ENCODE measurements around the gene DMAP1. TPM values are rescaled to one million over a fixed set of nuclear protein-coding genes. Genes with fewer than 3 reads are reported as not detected.

Gene DMAP1
- total RNA-seq, 4 donors from 2014 or later: 44.2 to 102 (median 52.6) TPM

GRCh38 chr1:44223187-44223610, 9.9 kb downstream of the DMAP1 start:
- no peak for DNase-seq (ENCODE audit: low spot score in 2 of 2)
- H3K4me3 ChIP-seq: no peak overlapping the region
- WGBS: 88% methylated on average over 11 of the region's 11 CpGs
- no peaks in the 10 kb centered on the region for H3K27me3 ChIP-seq
- peaks cover 47% of the 10 kb centered on the region for H3K36me3 ChIP-seq
- TF ChIP-seq, protein P1, sequence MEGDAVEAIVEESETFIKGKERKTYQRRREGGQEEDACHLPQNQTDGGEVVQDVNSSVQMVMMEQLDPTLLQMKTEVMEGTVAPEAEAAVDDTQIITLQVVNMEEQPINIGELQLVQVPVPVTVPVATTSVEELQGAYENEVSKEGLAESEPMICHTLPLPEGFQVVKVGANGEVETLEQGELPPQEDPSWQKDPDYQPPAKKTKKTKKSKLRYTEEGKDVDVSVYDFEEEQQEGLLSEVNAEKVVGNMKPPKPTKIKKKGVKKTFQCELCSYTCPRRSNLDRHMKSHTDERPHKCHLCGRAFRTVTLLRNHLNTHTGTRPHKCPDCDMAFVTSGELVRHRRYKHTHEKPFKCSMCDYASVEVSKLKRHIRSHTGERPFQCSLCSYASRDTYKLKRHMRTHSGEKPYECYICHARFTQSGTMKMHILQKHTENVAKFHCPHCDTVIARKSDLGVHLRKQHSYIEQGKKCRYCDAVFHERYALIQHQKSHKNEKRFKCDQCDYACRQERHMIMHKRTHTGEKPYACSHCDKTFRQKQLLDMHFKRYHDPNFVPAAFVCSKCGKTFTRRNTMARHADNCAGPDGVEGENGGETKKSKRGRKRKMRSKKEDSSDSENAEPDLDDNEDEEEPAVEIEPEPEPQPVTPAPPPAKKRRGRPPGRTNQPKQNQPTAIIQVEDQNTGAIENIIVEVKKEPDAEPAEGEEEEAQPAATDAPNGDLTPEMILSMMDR (IDR thresholded peaks at IDR 0.05): no peak
- TF ChIP-seq POLR2A (IDR thresholded peaks at IDR 0.05) (no peak), POLR2AphosphoS5 (IDR thresholded peaks at IDR 0.05) (no peak), EP300 (IDR thresholded peaks at IDR 0.05) (no peak)
- peaks cover 6% of the 10 kb centered on the region for H3K4me1 ChIP-seq
- H3K27ac ChIP-seq: no peak overlapping the region
- H3K9me3 ChIP-seq: no peaks in the 10 kb centered on the region

DNA sequence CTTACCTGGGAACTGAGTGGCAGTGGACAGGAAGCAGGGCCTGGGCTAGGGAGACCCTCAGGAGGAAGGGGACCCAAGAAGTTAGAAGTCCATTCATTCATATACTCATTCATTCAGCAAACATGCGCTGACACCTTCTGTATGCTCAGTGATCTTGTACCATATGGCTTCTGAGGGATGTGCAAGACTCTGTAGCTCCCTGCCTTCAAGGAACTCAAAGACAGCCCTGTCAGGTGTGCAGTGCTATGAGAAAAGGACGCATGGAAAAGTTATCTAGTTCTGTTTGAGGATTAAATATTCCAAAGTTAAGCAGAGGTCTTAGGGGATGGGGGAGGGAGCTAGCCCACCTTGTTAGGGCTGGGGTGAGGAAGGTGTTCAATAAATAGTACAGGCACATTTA, 12.5 kb downstream of the DMAP1 start:
- no peak for DNase-seq (ENCODE audit: low spot score in 2 of 2)
- no peak for TF ChIP-seq POLR2AphosphoS5 (IDR thresholded peaks at IDR 0.05)
- no peak for TF ChIP-seq EP300 (IDR thresholded peaks at IDR 0.05)
- TF ChIP-seq, protein P1 (IDR thresholded peaks at IDR 0.05): no peak
- no peak for TF ChIP-seq POLR2A (IDR thresholded peaks at IDR 0.05)
- Histone ChIP-seq H3K4me3 (no peak overlapping the region), H3K36me3 (peaks cover 30% of the 10 kb centered on the region), H3K27ac (no peak overlapping the region), H3K9me3 (no peaks in the 10 kb centered on the region), H3K4me1 (peaks cover 6% of the 10 kb centered on the region), H3K27me3 (no peaks in the 10 kb centered on the region)
- WGBS: 100% methylated on average over 2 of the region's 2 CpGs

DNA sequence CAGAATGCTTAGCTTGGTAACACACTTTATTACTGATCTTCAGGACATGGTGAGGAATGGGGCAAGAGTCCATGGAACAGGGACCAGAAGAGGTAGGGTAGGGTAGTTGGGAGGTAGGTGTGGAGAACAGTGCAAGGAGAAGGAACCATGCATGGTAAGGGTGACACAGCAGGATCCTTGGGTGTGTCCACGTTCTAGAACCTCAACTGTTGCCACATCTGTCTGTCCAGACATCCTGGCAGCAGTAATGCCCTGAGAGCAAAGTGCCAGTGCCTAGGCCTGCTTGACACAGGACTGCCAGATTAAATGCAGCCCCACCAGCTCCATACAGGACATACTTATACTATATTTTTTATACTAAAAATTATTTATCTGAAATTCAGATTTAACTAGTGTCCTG, 13.9 kb downstream of the DMAP1 start:
- H3K4me1 ChIP-seq: peaks cover 6% of the 10 kb centered on the region
- no peak overlapping the region for H3K27ac ChIP-seq
- no peak overlapping the region for H3K4me3 ChIP-seq
- TF ChIP-seq, protein P1 (IDR thresholded peaks at IDR 0.05): no peak
- no peak for TF ChIP-seq POLR2A (IDR thresholded peaks at IDR 0.05)
- TF ChIP-seq EP300 (IDR thresholded peaks at IDR 0.05): no peak
- no peak for TF ChIP-seq POLR2AphosphoS5 (IDR thresholded peaks at IDR 0.05)
- H3K9me3 ChIP-seq: no peaks in the 10 kb centered on the region
- no peaks in the 10 kb centered on the region for H3K27me3 ChIP-seq
- DNase-seq (ENCODE audit: low spot score in 2 of 2): no peak
- peaks cover 23% of the 10 kb centered on the region for H3K36me3 ChIP-seq
- WGBS: 15% methylated on average over 1 of the region's 1 CpG

GRCh38 chr1:44228218-44228617, 14.9 kb downstream of the DMAP1 start:
- DNase-seq (ENCODE audit: low spot score in 2 of 2): no peak
- Histone ChIP-seq H3K36me3 (peaks cover 20% of the 10 kb centered on the region), H3K9me3 (no peaks in the 10 kb centered on the region), H3K27ac (no peak overlapping the region), H3K4me1 (peaks cover 6% of the 10 kb centered on the region), H3K4me3 (no peak overlapping the region), H3K27me3 (no peaks in the 10 kb centered on the region)
- TF ChIP-seq POLR2AphosphoS5 (IDR thresholded peaks at IDR 0.05) (no peak), EP300 (IDR thresholded peaks at IDR 0.05) (no peak), POLR2A (IDR thresholded peaks at IDR 0.05) (no peak)
- TF ChIP-seq, protein P1 (IDR thresholded peaks at IDR 0.05): no peak
- 92% methylated on average over 13 of the region's 13 CpGs for WGBS

DNA sequence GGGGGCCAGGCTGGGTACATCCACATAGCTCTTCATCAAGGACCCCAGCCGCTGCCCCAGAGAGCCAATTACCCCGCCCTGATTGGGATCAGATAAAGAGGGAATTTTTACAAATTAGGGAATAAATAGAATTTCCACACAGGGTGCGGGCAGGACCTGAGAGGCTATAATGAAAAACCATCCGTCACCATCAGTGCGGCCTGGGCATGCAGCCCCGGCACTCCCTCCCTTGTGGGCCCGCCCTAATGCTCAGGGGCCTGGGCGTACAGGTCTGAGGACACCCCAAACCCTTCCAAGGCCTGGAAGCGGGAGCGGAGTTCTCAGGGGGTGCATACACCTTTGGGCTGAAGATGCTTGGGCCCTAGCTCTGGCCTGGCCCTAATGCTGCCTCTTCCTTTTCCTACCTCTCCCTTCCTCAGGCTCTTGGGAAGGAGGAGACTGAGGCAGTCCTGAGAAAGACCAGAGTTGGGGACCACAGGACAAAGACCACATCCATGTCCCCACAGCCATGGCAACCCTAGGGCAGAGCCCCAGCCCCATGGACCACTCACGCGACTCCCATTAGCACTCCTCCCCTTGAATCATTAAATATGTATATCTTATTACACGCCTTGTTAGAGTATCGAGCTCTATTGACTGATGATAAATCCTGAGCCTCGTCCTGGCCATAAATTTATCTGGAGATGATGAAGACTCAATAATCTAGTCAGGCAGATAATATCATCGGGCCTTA, 16.3 kb downstream of the DMAP1 start:
- Histone ChIP-seq H3K27ac (no peak overlapping the region), H3K9me3 (no peaks in the 10 kb centered on the region), H3K27me3 (no peaks in the 10 kb centered on the region), H3K4me3 (no peak overlapping the region), H3K4me1 (peaks cover 6% of the 10 kb centered on the region), H3K36me3 (peaks cover 20% of the 10 kb centered on the region)
- TF ChIP-seq, protein P1 (IDR thresholded peaks at IDR 0.05): no peak
- TF ChIP-seq POLR2AphosphoS5 (IDR thresholded peaks at IDR 0.05) (no peak), POLR2A (IDR thresholded peaks at IDR 0.05) (no peak), EP300 (IDR thresholded peaks at IDR 0.05) (no peak)
- WGBS: 94% methylated on average over 12 of the region's 16 CpGs
- DNase-seq (ENCODE audit: low spot score in 2 of 2): no peak
